ENCODE measurements around the gene AUTS2.
A peak's percentile ranks its signal among the peaks of the same experiment; 100 is the strongest.

Gene AUTS2

GRCh38 chr7:70405241-70405640 is 807.0 kb downstream of the AUTS2 start:
- TF ChIP-seq, protein P1, sequence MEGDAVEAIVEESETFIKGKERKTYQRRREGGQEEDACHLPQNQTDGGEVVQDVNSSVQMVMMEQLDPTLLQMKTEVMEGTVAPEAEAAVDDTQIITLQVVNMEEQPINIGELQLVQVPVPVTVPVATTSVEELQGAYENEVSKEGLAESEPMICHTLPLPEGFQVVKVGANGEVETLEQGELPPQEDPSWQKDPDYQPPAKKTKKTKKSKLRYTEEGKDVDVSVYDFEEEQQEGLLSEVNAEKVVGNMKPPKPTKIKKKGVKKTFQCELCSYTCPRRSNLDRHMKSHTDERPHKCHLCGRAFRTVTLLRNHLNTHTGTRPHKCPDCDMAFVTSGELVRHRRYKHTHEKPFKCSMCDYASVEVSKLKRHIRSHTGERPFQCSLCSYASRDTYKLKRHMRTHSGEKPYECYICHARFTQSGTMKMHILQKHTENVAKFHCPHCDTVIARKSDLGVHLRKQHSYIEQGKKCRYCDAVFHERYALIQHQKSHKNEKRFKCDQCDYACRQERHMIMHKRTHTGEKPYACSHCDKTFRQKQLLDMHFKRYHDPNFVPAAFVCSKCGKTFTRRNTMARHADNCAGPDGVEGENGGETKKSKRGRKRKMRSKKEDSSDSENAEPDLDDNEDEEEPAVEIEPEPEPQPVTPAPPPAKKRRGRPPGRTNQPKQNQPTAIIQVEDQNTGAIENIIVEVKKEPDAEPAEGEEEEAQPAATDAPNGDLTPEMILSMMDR (IDR thresholded peaks at IDR 0.05; ENCODE audit: insufficient read depth, low read length, missing control alignments) = no peak
- H3K4me3 ChIP-seq (ENCODE audit: low read depth, low read length) = no peak overlapping the region
- no peak for DNase-seq (ENCODE audit: low read depth, low spot score)
- CTCF ChIA-PET = no interaction called here
- POLR2A ChIA-PET = no interaction called here

DNA sequence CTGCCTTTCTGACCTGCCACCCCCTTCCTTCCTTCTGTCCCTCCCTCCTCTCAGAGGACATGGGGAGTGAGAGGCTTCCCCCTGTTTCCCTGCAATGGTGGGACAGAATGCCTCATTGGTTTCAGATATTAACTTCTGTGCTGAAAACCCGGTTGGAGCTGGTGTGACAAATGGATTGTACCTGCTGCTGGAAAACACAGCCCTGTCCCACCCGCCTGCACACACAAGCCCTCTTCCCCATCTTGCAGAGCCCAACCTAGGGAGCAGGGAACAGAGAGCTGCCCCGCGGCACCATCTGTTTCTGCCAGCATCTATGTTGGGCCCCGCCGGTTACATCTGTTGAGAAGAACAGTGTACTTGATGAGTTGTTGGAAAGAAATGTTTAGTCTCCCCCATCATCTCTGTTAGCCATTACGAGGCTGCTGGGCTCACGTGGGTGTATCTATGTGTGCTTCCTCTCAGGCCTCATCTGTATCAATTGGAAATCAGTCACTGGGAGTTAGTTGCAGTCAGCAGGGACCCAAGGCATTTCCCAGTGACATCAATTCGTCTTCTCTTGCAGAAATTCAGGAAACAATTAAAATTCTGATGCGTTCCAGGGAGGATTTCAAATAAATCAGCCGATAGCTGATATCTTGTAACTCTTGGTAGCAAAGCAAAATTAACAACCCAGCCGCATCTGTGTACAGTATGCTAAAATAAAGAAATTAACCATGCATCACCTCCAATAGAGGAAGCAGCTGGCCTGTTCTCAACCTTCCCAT is 808.1 kb downstream of the AUTS2 start:
- H3K4me3 ChIP-seq (ENCODE audit: low read depth, low read length) = no peak overlapping the region
- POLR2A ChIA-PET = no interaction called here
- CTCF ChIA-PET = interaction anchor here (1.0 kb wide), 1 partner anchor 291 kb away, joined by 3 read pairs; no protein-coding TSS in a partner anchor

DNA sequence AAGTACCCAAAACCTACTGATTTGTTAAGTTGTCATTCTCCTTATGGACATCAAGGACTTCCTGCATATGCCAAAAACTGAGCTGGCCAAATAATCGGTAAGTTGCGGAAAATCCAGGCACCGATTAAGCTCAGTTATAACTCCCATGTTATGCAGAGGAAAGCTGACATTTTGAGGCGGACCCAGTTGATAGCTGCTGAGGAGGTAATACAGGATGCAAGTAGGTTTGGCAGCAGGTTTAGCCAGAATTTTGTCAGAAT is 808.6 kb downstream of the AUTS2 start:
- H3K4me3 ChIP-seq (ENCODE audit: low read depth, low read length) = no peak overlapping the region
- DNase-seq (ENCODE audit: low read depth, low spot score) = no peak
- ChIA-PET CTCF (interaction anchor here (1.0 kb wide), 1 partner anchor 290 kb away, joined by 3 read pairs; no protein-coding TSS in a partner anchor), POLR2A (no interaction called here)
- TF ChIP-seq, protein P1 (IDR thresholded peaks at IDR 0.05; ENCODE audit: insufficient read depth, low read length, missing control alignments) = no peak

More for the DNA sequence above, 808.1 kb downstream of the AUTS2 start:
- peak; percentile 23 for DNase-seq (ENCODE audit: low read depth, low spot score)
- TF ChIP-seq, protein P1 (IDR thresholded peaks at IDR 0.05; ENCODE audit: insufficient read depth, low read length, missing control alignments) = no peak

DNA sequence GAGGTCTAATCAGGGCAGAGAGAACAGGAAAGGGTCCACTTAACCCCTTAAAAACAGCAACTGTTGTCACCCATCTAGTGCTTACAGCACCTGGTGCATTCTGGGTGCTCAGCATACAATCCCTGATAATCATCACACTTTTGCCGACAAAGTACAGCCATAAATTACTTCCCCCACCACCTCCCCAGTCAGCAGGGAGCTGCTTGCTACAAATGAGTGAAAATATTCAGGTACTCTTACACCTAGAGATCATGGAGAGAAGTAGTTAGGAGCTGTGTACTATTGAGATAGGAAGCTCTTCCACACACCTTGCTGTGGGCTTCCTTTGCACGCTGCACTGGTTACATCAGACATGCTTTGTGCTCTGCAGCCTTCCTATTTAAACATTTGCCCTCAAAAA is 810.2 kb downstream of the AUTS2 start:
- POLR2A ChIA-PET = interaction anchor here (0.6 kb wide), 1 partner anchor 1676 kb away, joined by 4 read pairs; no protein-coding TSS in a partner anchor

DNA sequence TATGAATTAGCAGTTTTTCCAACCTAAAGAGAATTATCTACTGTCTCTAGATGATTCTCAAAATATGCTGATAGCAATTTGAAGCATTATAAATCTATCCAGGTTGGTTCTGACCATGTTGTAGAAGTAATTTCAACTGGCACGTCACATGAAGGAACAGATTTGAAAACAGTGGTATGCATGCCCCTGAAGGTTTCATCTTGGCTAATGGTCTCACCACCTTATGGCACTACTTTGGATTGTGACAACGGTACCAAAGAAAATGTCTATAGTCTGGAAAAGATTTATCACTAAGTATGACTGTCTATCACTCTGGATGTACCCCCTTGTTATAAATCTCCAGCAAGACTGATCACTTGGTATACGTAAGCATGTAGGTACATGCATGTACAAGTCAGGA is 810.6 kb downstream of the AUTS2 start:
- ChIA-PET POLR2A (no interaction called here), CTCF (no interaction called here)
- H3K4me3 ChIP-seq (ENCODE audit: low read depth, low read length) = no peak overlapping the region
- TF ChIP-seq, protein P1 (IDR thresholded peaks at IDR 0.05; ENCODE audit: insufficient read depth, low read length, missing control alignments) = no peak
- no peak for DNase-seq (ENCODE audit: low read depth, low spot score)

More for the DNA sequence above, 810.2 kb downstream of the AUTS2 start:
- no peak for DNase-seq (ENCODE audit: low read depth, low spot score)
- H3K4me3 ChIP-seq (ENCODE audit: low read depth, low read length) = no peak overlapping the region
- TF ChIP-seq, protein P1 (IDR thresholded peaks at IDR 0.05; ENCODE audit: insufficient read depth, low read length, missing control alignments) = no peak
- CTCF ChIA-PET = no interaction called here

GRCh38 chr7:70410134-70410750 is 812.0 kb downstream of the AUTS2 start:
- POLR2A ChIA-PET = no interaction called here
- CTCF ChIA-PET = interaction anchor here (0.6 kb wide), 1 partner anchor 167 kb away, joined by 3 read pairs; no protein-coding TSS in a partner anchor
- no peak for DNase-seq (ENCODE audit: low read depth, low spot score)
- H3K4me3 ChIP-seq (ENCODE audit: low read depth, low read length) = no peak overlapping the region
- TF ChIP-seq, protein P1 (IDR thresholded peaks at IDR 0.05; ENCODE audit: insufficient read depth, low read length, missing control alignments) = no peak
